T follicular helper cell (primary cell): ENCODE data around the gene RFNG.

ENCODE experiments used
- DNase-seq: peaks from one replicate; pipeline ENCODE4 v3.0.0-alpha.2; 2020; ENCODE audit warnings: low read depth

RFNG gene

GRCh38 chr17:82025401-82026107 is 26.1 kb downstream of the RFNG start:
- DNase-seq: no peak

- DNase-seq: no peak
These were observed 26.8 kb downstream of the RFNG start for GRCh38 chr17:82024859-82025258.

DNA sequence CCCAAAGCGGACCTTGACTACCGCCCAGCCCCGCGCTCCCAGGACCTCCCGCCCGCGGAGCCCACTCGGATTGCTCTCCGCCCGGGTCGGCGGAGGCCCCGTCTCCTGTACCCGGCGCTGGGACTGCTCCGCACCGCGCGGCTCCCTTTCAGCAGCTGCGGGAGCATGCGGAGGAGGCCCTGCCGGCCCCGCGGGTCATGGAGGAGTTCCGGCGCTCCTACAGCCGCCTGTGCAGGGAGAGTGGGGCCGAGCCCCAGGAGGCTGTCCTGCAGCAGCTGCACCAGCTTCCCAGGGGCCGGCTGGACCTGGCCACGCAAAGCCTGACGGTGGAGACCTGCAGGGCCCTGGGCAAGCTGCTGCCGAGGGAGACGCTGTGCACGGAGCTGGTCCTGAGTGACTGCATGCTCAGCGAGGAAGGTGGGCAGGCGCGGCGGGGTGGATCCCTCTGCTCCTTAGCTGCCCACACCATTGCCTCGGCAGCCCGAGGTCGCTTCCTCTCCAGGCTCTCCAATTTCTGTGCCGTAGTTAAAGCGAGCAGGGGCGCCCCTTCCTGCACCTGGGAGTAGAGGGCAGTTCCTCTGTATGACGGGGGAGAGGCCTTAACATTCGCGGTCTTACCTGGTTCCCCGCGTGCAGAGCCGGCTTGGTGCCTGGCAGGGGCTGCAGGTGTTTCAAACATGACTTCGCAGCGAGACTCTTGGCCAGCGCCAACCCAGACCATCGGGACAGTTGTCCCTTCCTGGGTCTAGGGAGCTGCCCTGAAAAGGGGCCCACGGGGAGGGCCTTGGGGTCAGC is 28.0 kb downstream of the RFNG start:
- DNase-seq: no peak

GRCh38 chr17:82022981-82023446 is 28.6 kb downstream of the RFNG start, which contains the start of gene LRRC45:
Gene LRRC45 (plus strand): TSS chr17:82023305. CDS start chr17:82023644, 339 bp downstream.
- peak; percentile 99 for DNase-seq

- DNase-seq: no peak
These were observed 29.2 kb downstream of the RFNG start, which contains the start of gene CENPX for GRCh38 chr17:82022310-82022980. Gene CENPX (minus strand): TSS chr17:82022878. CDS start chr17:82022861, 17 bp downstream.

- no peak for DNase-seq
These were observed 29.7 kb downstream of the RFNG start for GRCh38 chr17:82021900-82022309.

- DNase-seq: peak; percentile 45
These were observed 30.3 kb downstream of the RFNG start for GRCh38 chr17:82021107-82021899.

DNA sequence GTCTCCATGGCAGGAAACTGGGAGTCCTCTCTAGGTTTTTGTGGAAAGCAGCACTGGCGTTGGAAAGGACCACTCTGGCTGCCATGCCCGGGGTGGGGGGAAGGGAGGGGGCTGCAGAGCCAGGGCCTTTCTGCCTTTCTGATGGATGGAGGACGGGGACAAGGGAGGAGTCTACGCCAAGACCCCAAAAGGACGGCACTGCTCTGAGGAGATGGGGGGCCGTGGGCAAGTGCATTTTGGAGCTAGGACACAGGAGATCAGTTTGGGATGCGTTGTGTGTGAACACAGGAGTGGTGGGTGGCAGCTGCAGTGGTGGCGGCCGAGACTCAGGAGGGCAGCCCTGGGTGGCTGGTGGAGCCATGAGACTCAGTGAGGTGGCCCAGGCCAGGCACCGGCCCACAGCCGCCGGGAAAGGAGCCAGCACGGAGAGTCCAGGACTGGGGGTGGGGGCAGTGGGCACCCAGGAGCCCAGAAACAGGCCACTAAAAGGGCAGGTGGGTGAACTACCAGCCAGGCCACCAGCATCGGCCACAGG is 31.0 kb downstream of the RFNG start:
- no peak for DNase-seq

GRCh38 chr17:82019690-82020571 is 31.7 kb downstream of the RFNG start:
- peak; percentile 42 for DNase-seq

GRCh38 chr17:82018989-82019689 is 32.5 kb downstream of the RFNG start:
- no peak for DNase-seq

GRCh38 chr17:82018152-82018988 is 33.2 kb downstream of the RFNG start:
- no peak for DNase-seq

GRCh38 chr17:82017612-82018151 is 33.9 kb downstream of the RFNG start:
- no peak for DNase-seq

DNA sequence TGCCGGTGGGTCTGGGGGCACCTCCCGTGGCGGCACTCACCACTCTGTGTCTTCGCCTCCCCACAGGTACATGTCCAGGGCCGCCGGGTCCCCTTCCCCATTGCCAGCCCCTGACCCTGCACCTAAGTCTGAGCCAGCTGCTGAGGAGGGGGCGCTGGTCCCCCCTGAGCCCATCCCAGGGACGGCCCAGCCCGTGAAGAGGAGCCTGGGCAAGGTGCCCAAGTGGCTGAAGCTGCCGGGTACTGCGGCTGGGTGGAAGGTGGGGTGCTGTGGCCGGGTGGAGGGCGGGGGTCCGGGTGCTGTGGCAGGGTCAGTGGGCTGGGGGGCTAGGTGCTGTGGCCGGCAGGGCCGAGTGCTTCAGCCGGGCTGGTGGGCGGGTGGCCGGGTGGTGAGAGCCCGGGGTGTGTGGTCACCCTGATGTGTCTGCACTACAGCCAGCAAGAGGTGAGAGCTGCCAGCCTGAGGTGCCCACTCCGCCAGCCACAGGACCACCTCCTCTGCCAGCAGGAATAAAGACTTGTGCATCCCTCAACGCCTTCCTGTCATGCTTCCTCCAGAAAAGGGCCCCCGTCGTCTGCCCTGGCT is 34.6 kb downstream of the RFNG start:
- DNase-seq: no peak

DNA sequence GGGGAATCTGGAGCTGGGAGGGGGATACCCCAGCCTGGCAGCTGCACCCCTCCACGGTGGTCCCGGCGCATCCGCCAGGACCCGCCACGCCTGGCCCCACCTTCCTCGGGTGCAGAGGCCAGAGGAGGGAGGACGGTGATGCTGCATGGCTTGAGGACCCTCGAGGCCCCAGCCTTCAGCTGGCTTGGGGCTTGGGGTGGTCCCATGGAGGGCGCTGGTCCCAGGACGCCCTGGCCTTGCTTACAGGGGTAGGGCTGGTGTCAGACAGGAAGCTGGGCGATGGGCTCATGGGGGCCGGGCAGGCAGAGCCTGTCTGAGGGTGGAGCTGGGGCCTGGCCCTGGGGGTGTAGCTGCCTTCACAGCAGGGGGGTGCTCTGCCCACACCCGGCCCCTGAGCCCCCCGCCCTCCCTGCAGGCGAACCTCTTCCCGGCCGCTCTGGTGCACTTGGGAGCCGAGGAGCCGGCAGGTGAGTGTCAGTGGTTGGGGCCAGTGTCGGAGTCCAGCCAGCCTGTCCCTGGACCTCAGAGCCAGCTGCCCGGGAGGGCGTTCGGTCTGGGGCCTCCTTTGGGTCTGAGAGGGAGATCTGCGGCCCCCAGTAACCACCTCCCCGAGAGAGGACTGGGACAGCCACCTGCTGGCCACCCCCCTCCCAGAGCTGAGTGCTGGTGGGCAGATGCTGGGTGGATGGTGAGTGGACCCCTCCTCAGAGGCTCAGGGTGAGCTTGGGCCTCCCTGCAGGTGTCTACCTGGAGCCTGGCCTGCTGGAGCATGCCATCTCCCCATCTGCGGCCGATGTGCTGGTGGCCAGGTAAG is 35.3 kb downstream of the RFNG start:
- no peak for DNase-seq

DNA sequence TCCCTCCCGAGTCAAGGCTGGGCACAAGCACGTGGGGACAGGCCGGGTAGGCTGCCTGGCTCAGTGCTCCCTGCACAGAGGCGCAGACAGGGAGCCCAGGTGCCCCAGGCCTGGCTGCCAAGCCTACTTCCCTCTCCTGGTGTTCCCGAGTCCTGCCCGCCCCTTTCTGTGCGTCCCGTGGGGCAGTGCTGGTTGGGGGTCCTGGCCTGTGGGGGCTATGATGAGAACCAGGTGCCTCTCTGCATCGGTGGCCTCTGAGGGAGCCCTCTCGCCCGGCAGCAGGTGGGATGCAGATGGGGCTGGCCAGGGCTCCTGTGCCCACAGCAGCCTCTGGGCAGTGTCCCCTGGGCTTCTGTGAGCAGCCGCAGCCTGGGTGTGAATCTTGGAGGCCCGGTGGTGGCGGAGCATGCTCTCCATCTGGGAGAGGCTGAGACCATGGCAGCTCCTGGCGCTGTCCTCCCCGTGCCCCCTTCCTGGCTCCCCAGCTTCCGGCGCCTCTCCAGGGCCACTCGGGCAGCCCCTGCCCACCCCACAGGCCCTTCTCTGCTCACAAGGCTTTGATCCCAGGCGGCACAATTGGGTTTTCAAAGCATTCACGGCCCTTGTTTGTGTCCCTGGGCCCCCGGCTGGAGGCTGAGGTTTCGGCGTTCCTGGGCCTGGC is 36.2 kb downstream of the RFNG start:
- DNase-seq: no peak

GRCh38 chr17:82014971-82015310 is 36.7 kb downstream of the RFNG start:
- DNase-seq: no peak

DNA sequence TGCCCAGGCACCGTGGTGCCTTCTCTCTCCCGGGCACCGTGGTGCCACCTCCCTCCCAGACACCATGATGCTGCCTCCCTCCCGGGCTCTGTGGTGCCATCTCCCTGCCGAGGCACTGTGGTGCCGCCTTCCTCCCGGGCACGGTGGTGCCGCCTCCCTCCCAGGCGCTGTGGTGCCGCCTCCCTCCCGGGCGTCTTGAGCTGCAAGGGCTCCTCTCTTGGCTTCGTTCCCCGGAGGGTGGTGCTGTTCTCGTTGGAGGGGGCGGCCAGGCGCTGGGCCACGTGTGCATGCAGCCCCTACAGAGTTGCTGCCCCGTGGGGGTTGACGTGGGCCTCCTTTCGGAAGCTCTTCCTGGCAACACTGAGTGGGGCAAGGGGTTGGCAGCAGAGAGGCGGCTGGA is 37.2 kb downstream of the RFNG start:
- DNase-seq: no peak
